ENCODE results near the gene ANTKMT. TPM values are rescaled to one million over a fixed set of nuclear protein-coding genes. Genes with fewer than 3 reads are reported as not detected.

The ANTKMT gene
- total RNA-seq, 4 donors from 2014 or later: 13.0 to 29.4 (median 23.8) TPM

DNA sequence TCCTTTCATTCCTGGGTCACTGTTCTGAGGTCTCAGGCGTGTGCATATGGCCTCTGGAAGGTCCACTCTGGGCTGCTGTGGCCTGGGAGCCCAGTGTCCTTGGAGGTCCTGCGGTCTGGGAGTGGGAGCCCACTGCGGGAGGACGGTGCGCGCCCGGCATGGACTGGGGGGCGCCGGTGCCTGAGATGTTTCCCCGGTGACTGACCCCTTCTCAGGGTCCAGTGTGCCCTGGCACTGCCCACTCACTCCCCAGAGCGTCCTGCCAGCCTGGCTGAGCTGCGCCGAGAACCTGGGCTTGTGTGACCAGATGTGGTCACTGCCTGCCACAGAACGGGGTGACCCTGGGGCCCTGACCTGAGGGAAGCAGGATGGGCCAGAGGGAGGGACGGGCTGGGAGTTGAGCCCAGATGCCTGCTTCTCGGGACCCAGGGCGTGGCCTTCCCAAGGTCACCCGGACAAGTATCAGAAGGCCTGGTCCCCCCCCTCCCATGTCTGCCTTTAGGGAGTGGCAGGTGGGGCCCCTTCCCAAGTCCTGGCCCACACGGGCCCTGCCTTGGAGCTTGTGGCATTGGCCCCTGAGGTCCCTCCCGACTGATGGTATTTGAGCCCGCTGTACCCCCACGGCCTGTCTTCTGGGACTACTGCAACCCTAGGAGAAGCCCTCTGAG is 46.6 kb upstream of the ANTKMT start:
- 70% methylated on average over 6 of the region's 22 CpGs for WGBS
- TF ChIP-seq EP300 (IDR thresholded peaks at IDR 0.05) (no peak), POLR2AphosphoS5 (IDR thresholded peaks at IDR 0.05) (no peak), POLR2A (IDR thresholded peaks at IDR 0.05) (no peak)
- TF ChIP-seq, protein P1, sequence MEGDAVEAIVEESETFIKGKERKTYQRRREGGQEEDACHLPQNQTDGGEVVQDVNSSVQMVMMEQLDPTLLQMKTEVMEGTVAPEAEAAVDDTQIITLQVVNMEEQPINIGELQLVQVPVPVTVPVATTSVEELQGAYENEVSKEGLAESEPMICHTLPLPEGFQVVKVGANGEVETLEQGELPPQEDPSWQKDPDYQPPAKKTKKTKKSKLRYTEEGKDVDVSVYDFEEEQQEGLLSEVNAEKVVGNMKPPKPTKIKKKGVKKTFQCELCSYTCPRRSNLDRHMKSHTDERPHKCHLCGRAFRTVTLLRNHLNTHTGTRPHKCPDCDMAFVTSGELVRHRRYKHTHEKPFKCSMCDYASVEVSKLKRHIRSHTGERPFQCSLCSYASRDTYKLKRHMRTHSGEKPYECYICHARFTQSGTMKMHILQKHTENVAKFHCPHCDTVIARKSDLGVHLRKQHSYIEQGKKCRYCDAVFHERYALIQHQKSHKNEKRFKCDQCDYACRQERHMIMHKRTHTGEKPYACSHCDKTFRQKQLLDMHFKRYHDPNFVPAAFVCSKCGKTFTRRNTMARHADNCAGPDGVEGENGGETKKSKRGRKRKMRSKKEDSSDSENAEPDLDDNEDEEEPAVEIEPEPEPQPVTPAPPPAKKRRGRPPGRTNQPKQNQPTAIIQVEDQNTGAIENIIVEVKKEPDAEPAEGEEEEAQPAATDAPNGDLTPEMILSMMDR (IDR thresholded peaks at IDR 0.05): no peak
- H3K4me1 ChIP-seq: peaks cover 50% of the 10 kb centered on the region
- DNase-seq (ENCODE audit: low spot score in 2 of 2): no peak
- H3K27ac ChIP-seq: no peak overlapping the region
- no peak overlapping the region for H3K4me3 ChIP-seq
- H3K36me3 ChIP-seq: peaks cover 46% of the 10 kb centered on the region
- H3K9me3 ChIP-seq: no peaks in the 10 kb centered on the region
- peaks cover 4% of the 10 kb centered on the region for H3K27me3 ChIP-seq

DNA sequence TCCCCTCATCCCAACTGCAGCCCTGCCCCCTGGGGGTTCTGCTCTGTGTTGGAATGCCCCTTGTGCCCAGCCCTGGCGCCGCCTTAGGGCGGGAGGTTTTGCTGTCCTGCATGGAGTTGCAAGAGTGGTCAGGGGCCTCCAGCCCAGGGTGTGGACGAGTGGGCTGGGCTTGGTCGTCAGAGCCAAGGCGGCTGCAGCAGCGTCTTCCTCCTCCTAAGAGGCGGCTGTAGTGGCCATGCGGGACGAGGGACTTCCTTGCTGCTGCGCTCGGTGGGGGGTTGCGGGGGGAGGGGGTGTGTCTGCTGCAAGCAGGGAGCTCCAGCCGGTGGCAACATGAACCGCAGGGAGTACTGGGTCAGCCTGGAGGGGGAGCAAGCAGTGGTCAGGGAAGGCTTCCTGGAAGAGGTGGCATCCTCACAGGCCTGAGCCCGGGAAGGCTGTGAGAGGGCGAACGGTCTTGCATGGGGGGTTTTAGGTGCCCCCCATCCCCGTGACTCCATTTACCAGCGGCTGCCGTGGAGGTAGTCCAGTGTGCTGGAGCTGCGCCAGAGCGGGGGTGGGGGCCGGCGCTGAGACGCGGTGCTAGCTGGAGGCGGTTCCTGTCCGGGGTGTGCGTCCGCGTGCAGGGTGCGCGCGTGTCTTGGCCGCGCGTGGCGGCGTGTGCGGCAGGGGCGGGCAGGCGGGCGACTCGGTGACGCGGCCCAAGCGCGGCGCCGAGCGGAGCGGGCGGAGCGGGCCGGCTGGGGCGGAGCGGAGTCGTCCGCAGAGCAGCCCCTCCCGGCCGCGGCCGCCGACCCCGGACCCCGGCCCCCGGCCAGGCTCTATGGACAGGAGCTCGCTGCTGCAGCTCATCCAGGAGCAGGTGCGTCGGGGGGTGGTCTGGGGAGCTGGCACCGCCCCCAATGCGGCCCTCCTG is 45.7 kb upstream of the ANTKMT start, which contains the start of gene RHBDL1:
RHBDL1 (plus strand) TSS at position 704 of the 916 bp plus-strand sequence; CDS start at position 824, 120 bp downstream.
- Histone ChIP-seq H3K4me3 (peak within 1 kb of the TSS; percentile 38), H3K36me3 (peaks cover 37% of the 10 kb centered on the region), H3K27ac (no peak within 1 kb of the TSS), H3K27me3 (peaks cover 4% of the 10 kb centered on the region), H3K4me1 (peaks cover 54% of the 10 kb centered on the region), H3K9me3 (no peaks in the 10 kb centered on the region)
- DNase-seq (ENCODE audit: low spot score in 2 of 2): no peak
- 0% methylated on average over 3 of the region's 73 CpGs for WGBS
- TF ChIP-seq POLR2AphosphoS5 (IDR thresholded peaks at IDR 0.05): no peak
- TF ChIP-seq POLR2A (IDR thresholded peaks at IDR 0.05): no peak
- no peak for TF ChIP-seq EP300 (IDR thresholded peaks at IDR 0.05)
- TF ChIP-seq, protein P1 (IDR thresholded peaks at IDR 0.05): no peak

DNA sequence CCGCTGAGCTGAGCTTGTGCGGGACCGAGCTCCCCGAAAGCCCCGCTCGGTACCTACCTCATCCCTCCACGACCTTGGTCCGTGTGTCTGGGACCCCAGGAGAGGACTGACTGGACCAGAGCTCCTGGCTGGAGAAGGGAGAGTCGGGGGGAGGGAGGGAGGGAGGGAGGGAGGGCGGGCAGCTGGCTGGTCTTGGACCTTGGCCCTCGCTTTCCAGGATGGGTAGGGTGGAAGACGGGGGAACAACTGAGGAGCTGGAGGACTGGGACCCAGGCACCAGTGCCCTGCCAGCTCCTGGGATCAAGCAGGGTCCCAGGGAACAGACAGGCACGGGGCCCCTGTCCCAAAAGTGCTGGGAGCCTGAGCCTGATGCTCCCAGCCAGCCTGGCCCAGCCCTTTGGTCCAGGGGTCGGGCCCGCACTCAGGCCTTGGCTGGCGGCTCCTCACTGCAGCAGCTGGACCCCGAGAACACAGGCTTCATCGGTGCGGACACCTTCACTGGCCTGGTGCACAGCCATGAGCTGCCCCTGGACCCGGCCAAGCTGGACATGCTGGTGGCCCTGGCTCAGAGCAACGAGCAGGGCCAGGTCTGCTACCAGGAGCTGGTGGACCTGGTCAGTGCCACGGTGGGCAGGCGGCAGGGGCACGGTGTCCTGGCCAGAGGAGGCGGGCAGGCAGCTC is 44.9 kb upstream of the ANTKMT start:
- Histone ChIP-seq H3K4me1 (peaks cover 58% of the 10 kb centered on the region), H3K9me3 (no peaks in the 10 kb centered on the region), H3K27me3 (peaks cover 4% of the 10 kb centered on the region), H3K27ac (no peak overlapping the region), H3K36me3 (peaks cover 29% of the 10 kb centered on the region), H3K4me3 (peak overlapping the region; percentile 38)
- no peak for DNase-seq (ENCODE audit: low spot score in 2 of 2)
- TF ChIP-seq POLR2A (IDR thresholded peaks at IDR 0.05): no peak
- TF ChIP-seq, protein P1 (IDR thresholded peaks at IDR 0.05): no peak
- no peak for TF ChIP-seq POLR2AphosphoS5 (IDR thresholded peaks at IDR 0.05)
- no peak for TF ChIP-seq EP300 (IDR thresholded peaks at IDR 0.05)
- WGBS: 7% methylated on average over 14 of the region's 25 CpGs

DNA sequence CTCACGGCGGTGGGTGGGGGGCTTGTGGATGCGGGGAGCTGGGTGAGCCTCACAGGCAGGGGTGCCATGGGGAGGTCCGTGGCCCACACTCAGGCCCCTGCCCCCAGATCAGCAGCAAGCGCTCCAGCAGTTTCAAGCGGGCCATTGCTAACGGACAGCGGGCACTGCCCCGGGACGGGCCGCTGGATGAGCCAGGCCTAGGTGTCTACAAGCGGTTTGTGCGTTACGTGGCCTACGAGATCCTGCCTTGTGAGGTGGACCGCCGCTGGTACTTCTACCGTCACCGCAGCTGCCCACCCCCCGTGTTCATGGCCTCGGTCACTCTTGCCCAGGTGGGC is 44.4 kb upstream of the ANTKMT start:
- H3K27me3 ChIP-seq: peaks cover 4% of the 10 kb centered on the region
- no peaks in the 10 kb centered on the region for H3K9me3 ChIP-seq
- no peak overlapping the region for H3K27ac ChIP-seq
- DNase-seq (ENCODE audit: low spot score in 2 of 2): no peak
- no peak for TF ChIP-seq EP300 (IDR thresholded peaks at IDR 0.05)
- TF ChIP-seq POLR2A (IDR thresholded peaks at IDR 0.05): no peak
- TF ChIP-seq, protein P1 (IDR thresholded peaks at IDR 0.05): no peak
- TF ChIP-seq POLR2AphosphoS5 (IDR thresholded peaks at IDR 0.05): no peak
- H3K4me1 ChIP-seq: peaks cover 63% of the 10 kb centered on the region
- no peak overlapping the region for H3K4me3 ChIP-seq
- WGBS: 79% methylated on average over 9 of the region's 21 CpGs
- H3K36me3 ChIP-seq: peaks cover 24% of the 10 kb centered on the region
